H9 (cell line): ENCODE measurements around the gene RHOH. TPM values are rescaled to one million over a fixed set of nuclear protein-coding genes. Genes with fewer than 3 reads are reported as not detected.

ENCODE experiments used
- DNase-seq: peaks from one replicate; pipeline ENCODE4 v3.0.0-alpha.2; 2017
- H2AFZ ChIP-seq: one replicate; pipeline ENCODE4 v1.6.1; 2013; ENCODE audit warnings: mild to moderate bottlenecking, low read length, control low read depth, moderate library complexity
- H2AK5ac ChIP-seq: 2 replicates; pipeline ENCODE4 v1.6.1; 2013; ENCODE audit warnings: low read length, control low read depth, mixed read lengths; ENCODE audit not compliant: insufficient read length
- H2BK120ac ChIP-seq: one replicate; pipeline ENCODE4 v1.6.1; 2013; ENCODE audit warnings: low read depth, mild to moderate bottlenecking, low read length, control low read depth, inconsistent platforms; ENCODE audit not compliant: poor library complexity, severe bottlenecking
- H2BK12ac ChIP-seq: 2 replicates; pipeline ENCODE4 v1.6.1; 2013; ENCODE audit warnings: low read length, control low read depth, mixed read lengths, low read depth; ENCODE audit not compliant: insufficient read length
- H2BK15ac ChIP-seq: 2 replicates; pipeline ENCODE4 v1.6.1; 2013; ENCODE audit warnings: low read depth, low read length, control low read depth
- H2BK20ac ChIP-seq: one replicate; pipeline ENCODE4 v1.6.1; 2013; ENCODE audit warnings: low read depth, mild to moderate bottlenecking, low read length, control low read depth, inconsistent platforms; ENCODE audit not compliant: poor library complexity, severe bottlenecking
- H2BK5ac ChIP-seq: 2 replicates; pipeline ENCODE4 v1.6.1; 2013; ENCODE audit warnings: low read length, control low read depth, mixed read lengths; ENCODE audit not compliant: insufficient read length
- H3K14ac ChIP-seq: 2 replicates; pipeline ENCODE4 v1.6.1; 2013; ENCODE audit warnings: low read length, control low read depth; ENCODE audit not compliant: insufficient read depth
- H3K18ac ChIP-seq: 2 replicates; pipeline ENCODE4 v1.6.1; 2013; ENCODE audit warnings: low read depth, mild to moderate bottlenecking, mixed read lengths, low read length, control low read depth; ENCODE audit not compliant: insufficient read length
- H3K23ac ChIP-seq: 2 replicates; pipeline ENCODE4 v1.6.1; 2013; ENCODE audit warnings: low read length, control low read depth, mixed read lengths, low read depth; ENCODE audit not compliant: insufficient read length
- H3K23me2 ChIP-seq: 2 replicates; pipeline ENCODE4 v1.6.1; 2013; ENCODE audit warnings: low read depth, mild to moderate bottlenecking, mixed read lengths, low read length, control low read depth; ENCODE audit not compliant: insufficient read length, poor library complexity, severe bottlenecking
- H3K27ac ChIP-seq: 2 replicates; pipeline ENCODE4 v1.5.1; 2013; ENCODE audit warnings: low read length, control low read depth, mixed read lengths, low read depth; ENCODE audit not compliant: insufficient read length
- H3K27me3 ChIP-seq: 2 replicates; pipeline ENCODE4 v1.6.1; 2013; ENCODE audit warnings: low read length, control low read depth, inconsistent platforms; ENCODE audit not compliant: insufficient read depth
- H3K4ac ChIP-seq: 2 replicates; pipeline ENCODE4 v1.6.1; 2013; ENCODE audit warnings: low read depth, mild to moderate bottlenecking, control low read depth, inconsistent platforms, low read length, moderate library complexity
- H3K4me1 ChIP-seq: 2 replicates; pipeline ENCODE4 v1.6.1; 2013; ENCODE audit warnings: low read length, control low read depth, inconsistent platforms; ENCODE audit not compliant: insufficient read depth
- H3K4me2 ChIP-seq: 2 replicates; pipeline ENCODE4 v1.6.1; 2013; ENCODE audit warnings: low read length, control low read depth, mixed read lengths; ENCODE audit not compliant: insufficient read length, insufficient read depth
- H3K56ac ChIP-seq: 2 replicates; pipeline ENCODE4 v1.6.1; 2013; ENCODE audit warnings: low read depth, mild to moderate bottlenecking, mixed read lengths, low read length, control low read depth; ENCODE audit not compliant: insufficient read length
- H3K79me1 ChIP-seq: 2 replicates; pipeline ENCODE4 v1.6.1; 2013; ENCODE audit warnings: low read depth, mild to moderate bottlenecking, moderate library complexity, low read length, control low read depth, inconsistent platforms; ENCODE audit not compliant: insufficient read depth, poor library complexity, severe bottlenecking
- H3K79me2 ChIP-seq: 2 replicates; pipeline ENCODE4 v1.6.1; 2013; ENCODE audit warnings: low read length, control low read depth, inconsistent platforms; ENCODE audit not compliant: insufficient read depth
- H3K9ac ChIP-seq: 2 replicates; pipeline ENCODE4 v1.6.1; 2013; ENCODE audit warnings: low read length, control low read depth, mixed read lengths; ENCODE audit not compliant: insufficient read length; ENCODE audit errors: extremely low read depth
- H3K9me3 ChIP-seq: one replicate; pipeline ENCODE4 v1.6.1; 2013; ENCODE audit warnings: low read depth, low read length, inconsistent platforms; ENCODE audit not compliant: control insufficient read depth
- H3T11ph ChIP-seq: one replicate; pipeline ENCODE4 v1.6.1; 2013; ENCODE audit warnings: mild to moderate bottlenecking, low read length, control low read depth, inconsistent platforms
- H4K20me1 ChIP-seq: one replicate; pipeline ENCODE4 v1.6.1; 2013; ENCODE audit not compliant: control insufficient read depth, insufficient read length, insufficient read depth
- H4K5ac ChIP-seq: 2 replicates; pipeline ENCODE4 v1.6.1; 2013; ENCODE audit warnings: low read depth, mild to moderate bottlenecking, mixed read lengths, low read length, control low read depth; ENCODE audit not compliant: insufficient read length
- H4K8ac ChIP-seq: replicated peaks from 2 replicates; pipeline ENCODE4 v1.6.1; 2013; ENCODE audit warnings: low read length, control low read depth, mixed read lengths, low read depth; ENCODE audit not compliant: insufficient read length
- H4K91ac ChIP-seq: 2 replicates; pipeline ENCODE4 v1.6.1; 2013; ENCODE audit warnings: low read depth, mild to moderate bottlenecking, moderate library complexity, mixed read lengths, low read length, control low read depth; ENCODE audit not compliant: insufficient read length
- H3K27ac Mint-ChIP-seq, 3 experiments: 2 replicates in 2 of 3; 3 replicates in 1 of 3; pipeline ENCODE4 v1.8.0; 2020 to 2021; ENCODE audit warnings: mixed read lengths in 3 of 3, mild to moderate bottlenecking in 1 of 3, moderate library complexity in 1 of 3
- H3K27me3 Mint-ChIP-seq: 2 replicates; pipeline ENCODE4 v1.8.0; 2021; ENCODE audit warnings: low read depth, mild to moderate bottlenecking, moderate library complexity, mixed read lengths
- H3K36me3 Mint-ChIP-seq, 3 experiments: 2 replicates in 2 of 3; 3 replicates in 1 of 3; pipeline ENCODE4 v1.8.0; 2020 to 2021; ENCODE audit warnings: low read depth in 3 of 3, mixed read lengths in 3 of 3; ENCODE audit not compliant: insufficient read depth in 1 of 3
- H3K4me1 Mint-ChIP-seq, 2 experiments: 2 replicates each; pipeline ENCODE4 v1.8.0; 2020; ENCODE audit warnings: mixed read lengths in 2 of 2
- H3K4me3 Mint-ChIP-seq, 2 experiments: 2 replicates in 1 of 2; 3 replicates in 1 of 2; pipeline ENCODE4 v1.8.0; 2020 to 2021; ENCODE audit warnings: mild to moderate bottlenecking in 2 of 2, mixed read lengths in 2 of 2, moderate library complexity in 1 of 2
- H3K9me3 Mint-ChIP-seq, 2 experiments: 2 replicates in 1 of 2; 3 replicates in 1 of 2; pipeline ENCODE4 v1.8.0; 2020; ENCODE audit warnings: mild to moderate bottlenecking in 2 of 2, mixed read lengths in 2 of 2, moderate library complexity in 1 of 2
- CTCF ChIP-seq: fragments of 200-600 bp; sonication (generic); conservative IDR thresholded peaks from 3 replicates; pipeline ENCODE4 v1.8.0; 2021; ENCODE audit warnings: antibody characterized with exemption, mild to moderate bottlenecking
- WGBS: extraction: QIAGEN DNeasy Blood & Tissue Kit; methylation state at CpG from one replicate; pipeline ENCODE4 v1.1.7; 2013; ENCODE audit warnings: missing lambda C conversion rate, low lambda C conversion rate, mixed read lengths; ENCODE audit not compliant: insufficient read length; ENCODE audit errors: extremely low coverage; 5-methylcytosine and 5-hydroxymethylcytosine counted together
- total RNA-seq: library from RNA; stranded (reverse); gene quantifications from 2 replicates; pipeline ENCODE4 v1.2.1, GENCODE V29; 2021

The RHOH gene
- total RNA-seq, 1 experiment from 2014 or later = 7.1 TPM

- H3K79me1 ChIP-seq = no peaks in the 10 kb centered on the region
- Mint-ChIP-seq H3K4me3 (peak overlapping the region; percentile 65 to 92), H3K4me1 (peaks cover 73 to 80% of the 10 kb centered on the region in 2 experiments), H3K9me3 (peaks cover 0 to 3% of the 10 kb centered on the region in 2 experiments; a peak in 1 of 5 replicates), H3K27me3 (no peaks in the 10 kb centered on the region), H3K36me3 (no peaks in the 10 kb centered on the region), H3K27ac (peak overlapping the region; percentile 98 to 100 (median 99); a peak in 6 of 7 replicates)
- peak overlapping the region; percentile 20 for H4K5ac ChIP-seq
- no peaks in the 10 kb centered on the region for H3K27me3 ChIP-seq
- peaks cover 4% of the 10 kb centered on the region; the same call in 1 of the 2 replicates for H3K79me2 ChIP-seq
- H4K20me1 ChIP-seq = no peaks in the 10 kb centered on the region
- peak overlapping the region; percentile 57 for H2BK120ac ChIP-seq
- no peak overlapping the region for H2BK5ac ChIP-seq
- peaks cover 10% of the 10 kb centered on the region; the same call in 1 of the 2 replicates for H3K4me1 ChIP-seq
- peak overlapping the region; percentile 30 for H3K4me2 ChIP-seq
- H2BK12ac ChIP-seq = no peak overlapping the region
- peaks cover 5% of the 10 kb centered on the region for H3K23me2 ChIP-seq
- TF ChIP-seq CTCF = no peak
- H3K9ac ChIP-seq = no peak overlapping the region
- H2BK20ac ChIP-seq = no peak overlapping the region
- no peak overlapping the region for H3K23ac ChIP-seq
- peak overlapping the region; percentile 45 for H3K18ac ChIP-seq
- peak overlapping the region; percentile 87 for H2AFZ ChIP-seq
- no peak overlapping the region for H3T11ph ChIP-seq
- no peak for DNase-seq
- H3K9me3 ChIP-seq = no peaks in the 10 kb centered on the region
- peak overlapping the region; percentile 27 for H3K27ac ChIP-seq
- no CpG with 5 or more reads among the region's 8 CpGs for WGBS
- no peak overlapping the region for H3K4ac ChIP-seq
- no peak overlapping the region for H2AK5ac ChIP-seq
- no peak overlapping the region for H3K56ac ChIP-seq
- H3K14ac ChIP-seq = no peak overlapping the region
- no peak overlapping the region for H2BK15ac ChIP-seq
- H4K8ac ChIP-seq = no peak overlapping the region
- H4K91ac ChIP-seq = no peak overlapping the region
Observed at GRCh38 chr4:40196272-40196671, 559 bp upstream of the RHOH start.
